K562 (cell line): Measurements from ENCODE around the gene HOXB5. TPM values are rescaled to one million over a fixed set of nuclear protein-coding genes. Genes with fewer than 3 reads are reported as not detected.
A peak's percentile ranks its signal among the peaks of the same experiment; 100 is the strongest.

Experiments
- BRD4 ChIP-seq: fragments of 200-600 bp; sonication (generic); IDR thresholded peaks from 2 replicates; pipeline ENCODE4 v1.6.1; 2017; ENCODE audit warnings: inconsistent platforms
- CBX1 ChIP-seq: sonication (generic); IDR thresholded peaks from 2 replicates; pipeline ENCODE4 v1.6.1; 2016; ENCODE audit warnings: antibody characterized with exemption, low read depth, mild to moderate bottlenecking
- CEBPB ChIP-seq: fragments of 450-650 bp; IDR thresholded peaks from 2 replicates; pipeline ENCODE4 v1.6.1; 2016; ENCODE audit warnings: missing genetic modification characterization, missing compliant biosample characterization
- EP300 ChIP-seq: IDR thresholded peaks from 2 replicates; pipeline ENCODE4 v1.6.1; 2012; ENCODE audit warnings: low read length, improper control_type of control experiment
- EP400 ChIP-seq: fragments of 450-650 bp; IDR thresholded peaks from 2 replicates; pipeline ENCODE4 v1.6.1; 2017; ENCODE audit warnings: antibody characterized with exemption, mild to moderate bottlenecking, moderate library complexity
- HDAC1 ChIP-seq, 2 experiments: fragments of 450-650 bp; IDR thresholded peaks; 2 replicates each; pipeline ENCODE4 v1.6.1; 2016 to 2017; ENCODE audit warnings: inconsistent platforms in 1 of 2, mild to moderate bottlenecking in 1 of 2, moderate library complexity in 1 of 2
- MBD2 ChIP-seq: sonication (generic); IDR thresholded peaks from 2 replicates; pipeline ENCODE4 v1.6.1; 2016; ENCODE audit warnings: low read depth, borderline replicate concordance
- MIER1 ChIP-seq: fragments of 450-650 bp; IDR thresholded peaks from 2 replicates; pipeline ENCODE4 v1.6.1; 2016; ENCODE audit warnings: antibody characterized with exemption, mild to moderate bottlenecking, low read depth
- NCOR1 ChIP-seq: fragments of 450-650 bp; IDR thresholded peaks from 2 replicates; pipeline ENCODE4 v1.6.1; 2016; ENCODE audit warnings: mild to moderate bottlenecking, moderate library complexity
- NR1H2 ChIP-seq: sonication (generic); formaldehyde crosslinking; IDR thresholded peaks from 2 replicates; pipeline ENCODE4 v1.4.0; 2020; ENCODE audit warnings: mild to moderate bottlenecking, missing genetic modification reagents
- PHF21A ChIP-seq: fragments of 450-650 bp; IDR thresholded peaks from 2 replicates; pipeline ENCODE4 v1.6.1; 2017; ENCODE audit warnings: low read depth, borderline replicate concordance
- PHF8 ChIP-seq: fragments of 200-600 bp; sonication (generic); IDR thresholded peaks from 2 replicates; pipeline ENCODE4 v1.6.1; 2012; ENCODE audit warnings: mixed run types, mild to moderate bottlenecking, inconsistent platforms, low read length, moderate library complexity, borderline replicate concordance
- POLR2A ChIP-seq: fragments of 450-650 bp; conservative IDR thresholded peaks from 2 replicates; pipeline ENCODE4 v1.6.1; 2016
- PPARD ChIP-seq: fragments of 250-450 bp; sonication (Bioruptor Pico); IDR thresholded peaks from 2 replicates; pipeline ENCODE4 v1.8.0; 2022; ENCODE audit warnings: inconsistent platforms, mild to moderate bottlenecking, moderate library complexity
- PRPF4 ChIP-seq: fragments of 200-400 bp; formaldehyde crosslinking; IDR thresholded peaks from one replicate; pipeline ENCODE4 v1.6.1; 2017; ENCODE audit warnings: low read length, low read depth, mild to moderate bottlenecking; ENCODE audit not compliant: insufficient read depth, poor library complexity, severe bottlenecking
- RFX1 ChIP-seq: fragments of 450-650 bp; IDR thresholded peaks from 2 replicates; pipeline ENCODE4 v1.6.1; 2016; ENCODE audit warnings: mild to moderate bottlenecking, moderate library complexity
- SIN3A ChIP-seq, 2 experiments: fragments of 150-350 bp in 1 of 2; IDR thresholded peaks; 2 replicates each; pipeline ENCODE4 v1.6.1; 2011 to 2016; ENCODE audit warnings: borderline replicate concordance in 2 of 2, low read depth in 2 of 2, low read length in 2 of 2, mild to moderate bottlenecking in 2 of 2, moderate library complexity in 2 of 2; ENCODE audit not compliant: control insufficient read depth in 1 of 2
- SIN3B ChIP-seq: fragments of 450-650 bp; IDR thresholded peaks from 2 replicates; pipeline ENCODE4 v1.6.1; 2017; ENCODE audit warnings: low read depth, mild to moderate bottlenecking, moderate library complexity
- SNIP1 ChIP-seq: fragments of 450-650 bp; IDR thresholded peaks from 2 replicates; pipeline ENCODE4 v1.7.1; 2017; ENCODE audit warnings: low read depth, mild to moderate bottlenecking
- SRSF3 ChIP-seq: fragments of 200-400 bp; formaldehyde crosslinking; IDR thresholded peaks from 2 replicates; pipeline ENCODE4 v1.6.1; 2016; ENCODE audit warnings: mild to moderate bottlenecking, low read length, moderate library complexity; ENCODE audit not compliant: insufficient read depth
- TBP ChIP-seq: optimal IDR thresholded peaks from 2 replicates; pipeline ENCODE3; 2011; ENCODE audit warnings: low read depth, low read length, improper control_type of control experiment
- ZBTB7A ChIP-seq: IDR thresholded peaks from 2 replicates; pipeline ENCODE4 v1.6.1; 2011; ENCODE audit warnings: low read depth, mild to moderate bottlenecking, low read length, moderate library complexity, borderline replicate concordance; ENCODE audit not compliant: control insufficient read depth
- ZC3H11A ChIP-seq: IDR thresholded peaks from 2 replicates; pipeline ENCODE4 v1.6.1; 2012; ENCODE audit warnings: low read depth, low read length, improper control_type of control experiment
- ZFX ChIP-seq: sonication (generic); formaldehyde crosslinking; IDR thresholded peaks from 2 replicates; pipeline ENCODE4 v1.8.0; 2022; ENCODE audit warnings: mild to moderate bottlenecking, missing genetic modification reagents, moderate library complexity
- ZKSCAN1 ChIP-seq: fragments of 150-350 bp; IDR thresholded peaks from 2 replicates; pipeline ENCODE4 v1.6.1; 2016; ENCODE audit warnings: low read depth, low read length
- ZNF24 ChIP-seq: fragments of 450-650 bp; IDR thresholded peaks from 2 replicates; pipeline ENCODE4 v1.6.1; 2016
- polyA plus RNA-seq, 8 experiments: library from polyadenylated mRNA; depleted of rRNA in 4 of 8; stranded (reverse) in 5 of 8; unstranded in 3 of 8; fragments of >200 nt; fragmentation: Nextera tagmentation in 2 of 8; fragmentation: Illumina TruSeq in 1 of 8; extraction: Ambion mirVana in 2 of 8; extraction: Trizol in 1 of 8; gene quantifications; 2 replicates each; pipeline versions ENCODE4 v1.2.1 to v1.2.3, GENCODE V29; 2011 to 2014; ENCODE audit warnings: inconsistent platforms in 1 of 8, missing spikeins in 1 of 8
- total RNA-seq, 7 experiments: library from RNA; depleted of rRNA in 6 of 7; stranded (reverse); fragments of >200 nt in 6 of 7; fragmentation: Illumina TruSeq in 2 of 7; extraction: Trizol in 2 of 7; gene quantifications; 2 replicates each; pipeline versions ENCODE4 v1.2.1 to v1.2.3, GENCODE V29; 2011 to 2021; ENCODE audit warnings: low replicate concordance in 1 of 7
- TF ChIP-seq, protein P1 (sequence below): fragments of 250-450 bp; sonication (Bioruptor Pico); IDR thresholded peaks from 2 replicates; pipeline ENCODE4 v1.4.0; 2020; ENCODE audit warnings: mild to moderate bottlenecking, moderate library complexity

HOXB5 gene
- total and polyA plus RNA-seq, 9 of the 15 experiments (the other 6 are each of a cell fraction or from before 2014, with no cell fraction given): 0.24 to 2.7 (median 0.65) TPM

GRCh38 chr17:48542114-48542656 is 51.4 kb downstream of the HOXB5 start (continued):
- 0 out of 2 replicates have a peak, but pooled peaks have one; percentile 15 for TF ChIP-seq BRD4
- TF ChIP-seq PRPF4: no peak
- TF ChIP-seq NR1H2 (CRISPR knock-in tag): no peak
- peak; percentile 66 for TF ChIP-seq POLR2A
- TF ChIP-seq PHF8: peak; percentile 29; the same call in 1 of the 2 replicates
- TF ChIP-seq, protein P1, sequence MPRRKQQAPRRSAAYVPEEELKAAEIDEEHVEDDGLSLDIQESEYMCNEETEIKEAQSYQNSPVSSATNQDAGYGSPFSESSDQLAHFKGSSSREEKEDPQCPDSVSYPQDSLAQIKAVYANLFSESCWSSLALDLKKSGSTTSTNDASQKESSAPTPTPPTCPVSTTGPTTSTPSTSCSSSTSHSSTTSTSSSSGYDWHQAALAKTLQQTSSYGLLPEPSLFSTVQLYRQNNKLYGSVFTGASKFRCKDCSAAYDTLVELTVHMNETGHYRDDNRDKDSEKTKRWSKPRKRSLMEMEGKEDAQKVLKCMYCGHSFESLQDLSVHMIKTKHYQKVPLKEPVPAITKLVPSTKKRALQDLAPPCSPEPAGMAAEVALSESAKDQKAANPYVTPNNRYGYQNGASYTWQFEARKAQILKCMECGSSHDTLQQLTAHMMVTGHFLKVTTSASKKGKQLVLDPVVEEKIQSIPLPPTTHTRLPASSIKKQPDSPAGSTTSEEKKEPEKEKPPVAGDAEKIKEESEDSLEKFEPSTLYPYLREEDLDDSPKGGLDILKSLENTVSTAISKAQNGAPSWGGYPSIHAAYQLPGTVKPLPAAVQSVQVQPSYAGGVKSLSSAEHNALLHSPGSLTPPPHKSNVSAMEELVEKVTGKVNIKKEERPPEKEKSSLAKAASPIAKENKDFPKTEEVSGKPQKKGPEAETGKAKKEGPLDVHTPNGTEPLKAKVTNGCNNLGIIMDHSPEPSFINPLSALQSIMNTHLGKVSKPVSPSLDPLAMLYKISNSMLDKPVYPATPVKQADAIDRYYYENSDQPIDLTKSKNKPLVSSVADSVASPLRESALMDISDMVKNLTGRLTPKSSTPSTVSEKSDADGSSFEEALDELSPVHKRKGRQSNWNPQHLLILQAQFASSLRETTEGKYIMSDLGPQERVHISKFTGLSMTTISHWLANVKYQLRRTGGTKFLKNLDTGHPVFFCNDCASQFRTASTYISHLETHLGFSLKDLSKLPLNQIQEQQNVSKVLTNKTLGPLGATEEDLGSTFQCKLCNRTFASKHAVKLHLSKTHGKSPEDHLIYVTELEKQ (CRISPR knock-in tag): no peak
- peak; percentile 30; the same call in 1 of the 2 replicates for TF ChIP-seq CBX1
- TF ChIP-seq SRSF3: peak; percentile 81; the same call in 1 of the 2 replicates
- no peak for TF ChIP-seq PPARD (CRISPR knock-in tag)
- no peak for TF ChIP-seq MIER1
- no peak for TF ChIP-seq ZNF24
- TF ChIP-seq ZBTB7A: peak; percentile 11; the same call in 1 of the 2 replicates
- TF ChIP-seq ZC3H11A: no peak
- 0 out of 2 replicates have a peak, but pooled peaks have one; percentile 6 for TF ChIP-seq EP300
- no peak for TF ChIP-seq ZKSCAN1
- TF ChIP-seq SNIP1: no peak
- TF ChIP-seq TBP: peak; percentile 7
- no peak for TF ChIP-seq RFX1
- TF ChIP-seq CEBPB (tag): no peak
- TF ChIP-seq EP400: 0 out of 2 replicates have a peak, but pooled peaks have one; percentile 3
- TF ChIP-seq HDAC1 (IDR thresholded peaks at IDR 0.05): 0 out of 4 replicates have a peak, but pooled peaks of 1 of the 2 experiments have one; percentile 5
- TF ChIP-seq PHF21A: 0 out of 2 replicates have a peak, but pooled peaks have one; percentile 43
- TF ChIP-seq NCOR1: peak; percentile 9; the same call in 1 of the 2 replicates
- TF ChIP-seq ZFX (CRISPR knock-in tag): peak; percentile 53
- TF ChIP-seq SIN3A (IDR thresholded peaks at IDR 0.05; ENCODE audit: borderline replicate concordance in 2 of 2, control insufficient read depth in 1 of 2, low read depth in 2 of 2, low read length in 2 of 2): peak in 1 of 2 experiments; percentile 27; a peak in 1 of 4 replicates
- TF ChIP-seq SIN3B: no peak
- TF ChIP-seq MBD2: no peak
